Cortex of kidney (tissue), 1 donor: ENCODE results near the gene PTPN23.

Experiments
- DNase-seq: peaks from one replicate; lab custom pipeline; 2025; lab: John Stamatoyannopoulos, UW

Gene PTPN23

GRCh38 chr3:47407237-47407636 lies 26.4 kb downstream of the PTPN23 start:
- DNase-seq, result no peak

GRCh38 chr3:47407896-47408838 lies 27.3 kb downstream of the PTPN23 start:
- DNase-seq, result no peak

GRCh38 chr3:47408839-47409229 lies 28.0 kb downstream of the PTPN23 start:
- DNase-seq, result no peak

GRCh38 chr3:47409284-47409683 lies 28.5 kb downstream of the PTPN23 start:
- no peak for DNase-seq

- DNase-seq, result no peak
These were observed 29.0 kb downstream of the PTPN23 start for GRCh38 chr3:47409688-47410416.

- DNase-seq, result no peak
These were observed 29.5 kb downstream of the PTPN23 start for GRCh38 chr3:47410417-47410720.

- DNase-seq, result no peak
These were observed 30.2 kb downstream of the PTPN23 start for GRCh38 chr3:47410801-47411646.

GRCh38 chr3:47411696-47412452 lies 31.1 kb downstream of the PTPN23 start:
- DNase-seq, result no peak

- no peak for DNase-seq
These were observed 31.6 kb downstream of the PTPN23 start for GRCh38 chr3:47412453-47412756.

- no peak for DNase-seq
These were observed 32.2 kb downstream of the PTPN23 start for GRCh38 chr3:47412842-47413520.

GRCh38 chr3:47413751-47414150 lies 32.9 kb downstream of the PTPN23 start:
- no peak for DNase-seq

GRCh38 chr3:47414161-47414564 lies 33.3 kb downstream of the PTPN23 start:
- no peak for DNase-seq

GRCh38 chr3:47414666-47415587 lies 34.1 kb downstream of the PTPN23 start:
- no peak for DNase-seq

- no peak for DNase-seq
These were observed 35.2 kb downstream of the PTPN23 start for GRCh38 chr3:47416041-47416440.

- DNase-seq, result no peak
These were observed 37.6 kb downstream of the PTPN23 start for GRCh38 chr3:47418167-47419082.

- no peak for DNase-seq
These were observed 38.5 kb downstream of the PTPN23 start for GRCh38 chr3:47419083-47420043.

GRCh38 chr3:47420044-47420430 lies 39.2 kb downstream of the PTPN23 start:
- DNase-seq, result no peak
